IMR-90 (cell line): Measurements from ENCODE around the gene GOLGA8N.

Experiments used
- POLR2A ChIP-seq: IDR thresholded peaks from 2 replicates; pipeline ENCODE4 v1.6.1; 2012; ENCODE audit warnings: mild to moderate bottlenecking, low read depth, low read length
- SMC3 ChIP-seq: fragments of 150-350 bp; IDR thresholded peaks from 2 replicates; pipeline ENCODE4 v1.6.1; 2016; ENCODE audit warnings: low read depth, mild to moderate bottlenecking, antibody characterized with exemption, low read length, moderate library complexity
- TF ChIP-seq, protein P1 (sequence below): conservative IDR thresholded peaks from 2 replicates; pipeline ENCODE4 v1.5.1; 2012; ENCODE audit warnings: mild to moderate bottlenecking, low read depth, low read length, improper control_type of control experiment

GRCh38 chr15:32636908-32637567, 43.8 kb downstream of the GOLGA8N start:
- TF ChIP-seq, protein P1, sequence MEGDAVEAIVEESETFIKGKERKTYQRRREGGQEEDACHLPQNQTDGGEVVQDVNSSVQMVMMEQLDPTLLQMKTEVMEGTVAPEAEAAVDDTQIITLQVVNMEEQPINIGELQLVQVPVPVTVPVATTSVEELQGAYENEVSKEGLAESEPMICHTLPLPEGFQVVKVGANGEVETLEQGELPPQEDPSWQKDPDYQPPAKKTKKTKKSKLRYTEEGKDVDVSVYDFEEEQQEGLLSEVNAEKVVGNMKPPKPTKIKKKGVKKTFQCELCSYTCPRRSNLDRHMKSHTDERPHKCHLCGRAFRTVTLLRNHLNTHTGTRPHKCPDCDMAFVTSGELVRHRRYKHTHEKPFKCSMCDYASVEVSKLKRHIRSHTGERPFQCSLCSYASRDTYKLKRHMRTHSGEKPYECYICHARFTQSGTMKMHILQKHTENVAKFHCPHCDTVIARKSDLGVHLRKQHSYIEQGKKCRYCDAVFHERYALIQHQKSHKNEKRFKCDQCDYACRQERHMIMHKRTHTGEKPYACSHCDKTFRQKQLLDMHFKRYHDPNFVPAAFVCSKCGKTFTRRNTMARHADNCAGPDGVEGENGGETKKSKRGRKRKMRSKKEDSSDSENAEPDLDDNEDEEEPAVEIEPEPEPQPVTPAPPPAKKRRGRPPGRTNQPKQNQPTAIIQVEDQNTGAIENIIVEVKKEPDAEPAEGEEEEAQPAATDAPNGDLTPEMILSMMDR = no peak
- TF ChIP-seq SMC3 = no peak
- TF ChIP-seq POLR2A = no peak
